GM20431 (cell line): Measurements from ENCODE around the gene SLC24A3.

Experiments
- in situ Hi-C: fragments of 300-500 bp; cut with MseI, MboI; formaldehyde crosslinking; loops from one replicate; pipeline ENCODE4 v1.15.0; 2020; ENCODE audit warnings: low sequenced_read_pairs; ENCODE audit not compliant: unreplicated experiment

Gene SLC24A3

GRCh38 chr20:19265646-19266374 lies 53.4 kb downstream of the SLC24A3 start:
- in situ Hi-C loops = no loop called here

- in situ Hi-C loops = no loop called here
Observed at GRCh38 chr20:19268426-19268825, 56.0 kb downstream of the SLC24A3 start.

GRCh38 chr20:19269737-19270340 lies 57.4 kb downstream of the SLC24A3 start:
- in situ Hi-C loops = no loop called here

GRCh38 chr20:19271879-19272651 lies 59.6 kb downstream of the SLC24A3 start:
- in situ Hi-C loops = no loop called here

GRCh38 chr20:19272976-19273654 lies 60.7 kb downstream of the SLC24A3 start:
- in situ Hi-C loops = no loop called here

GRCh38 chr20:19274001-19274400 lies 61.6 kb downstream of the SLC24A3 start:
- in situ Hi-C loops = no loop called here

- in situ Hi-C loops = no loop called here
Observed at GRCh38 chr20:19274412-19275015, 62.1 kb downstream of the SLC24A3 start.

- in situ Hi-C loops = no loop called here
Observed at GRCh38 chr20:19275038-19275629, 62.7 kb downstream of the SLC24A3 start.

- in situ Hi-C loops = no loop called here
Observed at GRCh38 chr20:19275630-19276071, 63.2 kb downstream of the SLC24A3 start.

- in situ Hi-C loops = no loop called here
Observed at GRCh38 chr20:19277381-19277780, 64.9 kb downstream of the SLC24A3 start.

- in situ Hi-C loops = no loop called here
Observed at GRCh38 chr20:19283490-19284025, 71.1 kb downstream of the SLC24A3 start.

- in situ Hi-C loops = no loop called here
Observed at GRCh38 chr20:19284400-19285178, 72.1 kb downstream of the SLC24A3 start.

- in situ Hi-C loops = no loop called here
Observed at GRCh38 chr20:19285436-19285835, 73.0 kb downstream of the SLC24A3 start.

GRCh38 chr20:19288061-19288460 lies 75.6 kb downstream of the SLC24A3 start:
- in situ Hi-C loops = no loop called here

GRCh38 chr20:19288636-19289035 lies 76.2 kb downstream of the SLC24A3 start:
- in situ Hi-C loops = no loop called here

- in situ Hi-C loops = no loop called here
Observed at GRCh38 chr20:19289451-19289850, 77.0 kb downstream of the SLC24A3 start.

GRCh38 chr20:19291024-19291817 lies 78.8 kb downstream of the SLC24A3 start:
- in situ Hi-C loops = no loop called here

GRCh38 chr20:19291818-19292132 lies 79.3 kb downstream of the SLC24A3 start:
- in situ Hi-C loops = no loop called here
